ENCODE data around the gene GAS2L3.

DNA sequence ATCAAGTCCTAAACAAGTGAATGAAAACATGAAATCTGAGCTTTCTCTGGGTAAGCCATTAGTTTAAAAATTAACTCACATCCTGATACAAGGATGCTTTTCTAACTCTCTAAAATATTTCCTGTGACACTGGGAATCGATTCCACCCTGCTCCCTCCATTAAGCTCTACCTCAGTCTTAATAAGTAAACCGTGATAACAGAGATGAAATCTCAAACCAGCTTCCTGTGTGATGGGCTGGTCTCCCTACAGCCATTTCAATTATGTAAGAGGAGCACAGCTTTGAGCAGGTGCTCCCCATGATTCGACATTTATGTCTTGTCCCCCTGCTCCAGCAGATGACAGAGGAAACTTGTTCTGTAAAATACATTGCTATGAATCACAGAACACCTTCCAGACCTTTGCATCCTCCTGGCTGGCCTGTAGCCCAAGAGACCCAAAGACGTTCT lies 59.0 kb downstream of the GAS2L3 start:
- TF ChIP-seq, protein P1, sequence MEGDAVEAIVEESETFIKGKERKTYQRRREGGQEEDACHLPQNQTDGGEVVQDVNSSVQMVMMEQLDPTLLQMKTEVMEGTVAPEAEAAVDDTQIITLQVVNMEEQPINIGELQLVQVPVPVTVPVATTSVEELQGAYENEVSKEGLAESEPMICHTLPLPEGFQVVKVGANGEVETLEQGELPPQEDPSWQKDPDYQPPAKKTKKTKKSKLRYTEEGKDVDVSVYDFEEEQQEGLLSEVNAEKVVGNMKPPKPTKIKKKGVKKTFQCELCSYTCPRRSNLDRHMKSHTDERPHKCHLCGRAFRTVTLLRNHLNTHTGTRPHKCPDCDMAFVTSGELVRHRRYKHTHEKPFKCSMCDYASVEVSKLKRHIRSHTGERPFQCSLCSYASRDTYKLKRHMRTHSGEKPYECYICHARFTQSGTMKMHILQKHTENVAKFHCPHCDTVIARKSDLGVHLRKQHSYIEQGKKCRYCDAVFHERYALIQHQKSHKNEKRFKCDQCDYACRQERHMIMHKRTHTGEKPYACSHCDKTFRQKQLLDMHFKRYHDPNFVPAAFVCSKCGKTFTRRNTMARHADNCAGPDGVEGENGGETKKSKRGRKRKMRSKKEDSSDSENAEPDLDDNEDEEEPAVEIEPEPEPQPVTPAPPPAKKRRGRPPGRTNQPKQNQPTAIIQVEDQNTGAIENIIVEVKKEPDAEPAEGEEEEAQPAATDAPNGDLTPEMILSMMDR (IDR thresholded peaks at IDR 0.05): no peak
- TF ChIP-seq POLR2A (IDR thresholded peaks at IDR 0.05) (no peak), POLR2AphosphoS5 (IDR thresholded peaks at IDR 0.05) (no peak)

Data from transverse colon (tissue), 4 donors.